HepG2 (cell line): Measurements from ENCODE around the gene EIF4E. TPM values are rescaled to one million over a fixed set of nuclear protein-coding genes. Genes with fewer than 3 reads are reported as not detected.

Experiments used
- ATAC-seq: fragments of 200-7000 bp; cut with Tn5 transposase; 3 replicates; pipeline ENCODE4 v1.9.1; 2020; ENCODE audit warnings: mild to moderate bottlenecking, moderate library complexity
- BruUV-seq: library from RNA; stranded (reverse); fragments of 400-500 nt; replicated peaks from 2 replicates; lab custom pipeline; 2021; lab: Mats Ljungman, UMichigan
- CTCF ChIA-PET: fragments of 300-600 bp; formaldehyde crosslinking; extraction: SDS; loops from one replicate; lab custom pipeline; 2021; ENCODE audit warnings: low total read pairs, inconsistent platforms, low intra/inter-chr PET ratio; lab: Yijun Ruan, JAX
- POLR2A ChIA-PET: fragments of 350-600 bp; sonication (Branson Sonifier 250); formaldehyde crosslinking; loops from one replicate; lab custom pipeline; 2020; ENCODE audit warnings: antibody characterized with exemption, inconsistent platforms; lab: Yijun Ruan, JAX
- DNase-seq: peaks from one replicate; pipeline ENCODE4 v3.0.0-alpha.2; 2015; ENCODE audit warnings: low spot score
- FAIRE-seq: peaks from 3 replicates; lab custom pipeline; 2011; peaks lifted over from hg19 to GRCh38; lab: Jason Lieb, UNC
- H2AFZ ChIP-seq: one replicate; pipeline ENCODE4 v1.6.1; 2011; ENCODE audit warnings: low read length, inconsistent platforms
- H3K27ac ChIP-seq: fragments of 300-600 bp; 3 replicates; pipeline ENCODE4 v1.8.0; 2011; ENCODE audit warnings: mixed run types, mild to moderate bottlenecking, mixed read lengths, low read length, inconsistent platforms; ENCODE audit not compliant: insufficient read depth; ENCODE audit errors: extremely low read length
- H3K27me3 ChIP-seq, 2 experiments: fragments of 200-600 bp in 1 of 2; 2 replicates in 1 of 2; 3 replicates in 1 of 2; pipeline versions ENCODE4 v1.6.0 to v1.8.0; 2011; ENCODE audit warnings: low read length in 2 of 2, mild to moderate bottlenecking in 2 of 2, moderate library complexity in 2 of 2, inconsistent platforms in 1 of 2; ENCODE audit not compliant: insufficient read depth in 2 of 2, control insufficient read depth in 1 of 2
- H3K36me3 ChIP-seq, 2 experiments: fragments of 200-600 bp in 1 of 2; replicated peaks in 1 of 2; 2 replicates in 1 of 2; 3 replicates in 1 of 2; pipeline versions ENCODE4 v1.5.1 to v1.8.0; 2011; ENCODE audit warnings: low read length in 2 of 2, inconsistent platforms in 1 of 2; ENCODE audit not compliant: insufficient read depth in 2 of 2, control insufficient read depth in 1 of 2
- H3K4me1 ChIP-seq: 2 replicates; pipeline ENCODE4 v1.5.1; 2012; ENCODE audit warnings: low read length, inconsistent platforms; ENCODE audit not compliant: insufficient read depth
- H3K4me2 ChIP-seq: 2 replicates; pipeline ENCODE4 v1.6.0; 2011; ENCODE audit warnings: low read depth, low read length, inconsistent platforms
- H3K4me3 ChIP-seq, 3 experiments: fragments of 200-600 bp in 1 of 3; sonication (generic), shearing (Covaris generic) in 1 of 3; replicated peaks in 1 of 3; 2 replicates each; pipeline ENCODE4 v1.5.1; 2011 to 2016; ENCODE audit warnings: low read length in 3 of 3, inconsistent platforms in 2 of 3, low read depth in 2 of 3, mild to moderate bottlenecking in 2 of 3, control low read depth in 1 of 3, mixed read lengths in 1 of 3; ENCODE audit not compliant: insufficient read depth in 1 of 3
- H3K79me2 ChIP-seq: one replicate; pipeline ENCODE4 v1.6.1; 2011; ENCODE audit warnings: low read length, inconsistent platforms; ENCODE audit not compliant: insufficient read depth
- H3K9ac ChIP-seq: 2 replicates; pipeline ENCODE4 v1.6.0; 2011; ENCODE audit warnings: mild to moderate bottlenecking, low read depth, low read length, inconsistent platforms; ENCODE audit not compliant: insufficient read depth
- H3K9me3 ChIP-seq: 2 replicates; pipeline ENCODE4 v1.5.1; 2012; ENCODE audit warnings: mild to moderate bottlenecking, low read length
- H4K20me1 ChIP-seq: 2 replicates; pipeline ENCODE4 v1.6.0; 2011; ENCODE audit warnings: inconsistent platforms, mild to moderate bottlenecking, low read length, moderate library complexity; ENCODE audit not compliant: insufficient read depth
- CENPX ChIP-seq: sonication (generic); formaldehyde crosslinking; IDR thresholded peaks from 2 replicates; pipeline ENCODE4 v1.9.0; 2021; ENCODE audit warnings: mild to moderate bottlenecking, missing genetic modification reagents, moderate library complexity
- DNMT1 ChIP-seq: sonication (generic); formaldehyde crosslinking; IDR thresholded peaks from 2 replicates; pipeline ENCODE4 v1.5.1; 2020; ENCODE audit warnings: mild to moderate bottlenecking, missing genetic modification reagents
- ETS1 ChIP-seq: sonication (generic); formaldehyde crosslinking; IDR thresholded peaks from 2 replicates; pipeline ENCODE4 v1.4.0; 2020; ENCODE audit warnings: missing genetic modification reagents
- HIVEP1 ChIP-seq: sonication (generic); formaldehyde crosslinking; IDR thresholded peaks from 2 replicates; pipeline ENCODE4 v1.4.0; 2020; ENCODE audit warnings: mild to moderate bottlenecking, missing genetic modification reagents
- MAZ ChIP-seq, 2 experiments: sonication (generic) in 1 of 2; formaldehyde crosslinking in 1 of 2; IDR thresholded peaks; 2 replicates each; pipeline versions ENCODE4 v1.5.0 to v1.6.1; 2012 to 2020; ENCODE audit warnings: low read depth in 2 of 2, mild to moderate bottlenecking in 2 of 2, borderline replicate concordance in 1 of 2, improper control_type of control experiment in 1 of 2, low read length in 1 of 2, missing genetic modification reagents in 1 of 2, moderate library complexity in 1 of 2
- NR3C1 ChIP-seq: sonication (generic); formaldehyde crosslinking; IDR thresholded peaks from 2 replicates; pipeline ENCODE4 v1.4.0; 2020; ENCODE audit warnings: missing genetic modification reagents
- SATB2 ChIP-seq: sonication (generic); formaldehyde crosslinking; IDR thresholded peaks from 2 replicates; pipeline ENCODE4 v1.5.0; 2020; ENCODE audit warnings: missing genetic modification reagents
- SP4 ChIP-seq: sonication (generic); formaldehyde crosslinking; IDR thresholded peaks from 2 replicates; pipeline ENCODE4 v1.8.1; 2023; ENCODE audit warnings: mild to moderate bottlenecking, missing genetic modification reagents
- TEF ChIP-seq: sonication (generic); formaldehyde crosslinking; IDR thresholded peaks from 2 replicates; pipeline ENCODE4 v1.5.0; 2020; ENCODE audit warnings: missing genetic modification reagents
- ZKSCAN8 ChIP-seq: IDR thresholded peaks from 2 replicates; pipeline ENCODE4 v1.6.1; 2016; ENCODE audit warnings: borderline replicate concordance, missing genetic modification reagents, missing compliant biosample characterization
- ZNF205 ChIP-seq: IDR thresholded peaks from 2 replicates; pipeline ENCODE4 v1.6.1; 2018; ENCODE audit warnings: missing biosample characterization, missing genetic modification reagents
- ZNF720 ChIP-seq: sonication (generic); formaldehyde crosslinking; IDR thresholded peaks from 2 replicates; pipeline ENCODE4 v1.4.0; 2020; ENCODE audit warnings: missing genetic modification reagents
- WGBS: methylation state at CpG from one replicate; pipeline ENCODE4 v1.1.6; 2017; ENCODE audit warnings: low lambda C conversion rate; 5-methylcytosine and 5-hydroxymethylcytosine counted together
- in situ Hi-C: cut with HindIII; loops from 2 replicates; pipeline ENCODE4 v1.10.0; 2017; ENCODE audit warnings: low pct_unique_long_range_greater_than_20kb; ENCODE audit not compliant: extremely low pct_ligation_motif_present
- intact Hi-C: fragments of 100-400 bp; cut with micrococcal nuclease; formaldehyde crosslinking; loops from one replicate; pipeline ENCODE4 v1.10.0; 2022; ENCODE audit not compliant: unreplicated experiment
- polyA plus RNA-seq, 8 experiments: library from polyadenylated mRNA; depleted of rRNA in 3 of 8; stranded (reverse) in 7 of 8; unstranded in 1 of 8; fragments of >200 nt; fragmentation: Illumina TruSeq in 4 of 8; extraction: Trizol in 4 of 8; gene quantifications; 2 replicates each; pipeline versions ENCODE4 v1.2.1 to v1.2.3, GENCODE V29; 2011 to 2016; ENCODE audit warnings: low read depth in 4 of 8, missing spikeins in 1 of 8, mixed read lengths in 1 of 8; ENCODE audit not compliant: insufficient read depth in 1 of 8
- total RNA-seq, 5 experiments: library from RNA; depleted of rRNA; stranded (reverse); fragments of >200 nt; fragmentation: Illumina TruSeq; extraction: Trizol; gene quantifications; 2 replicates each; pipeline ENCODE4 v1.2.3, GENCODE V29; 2016; ENCODE audit warnings: low read depth in 1 of 5
- TF ChIP-seq, protein P1 (sequence below): sonication (generic); formaldehyde crosslinking; conservative IDR thresholded peaks from 2 replicates; pipeline ENCODE4 v1.4.0; 2020; ENCODE audit warnings: missing genetic modification reagents
- TF ChIP-seq, protein P2 (sequence below): sonication (generic); formaldehyde crosslinking; IDR thresholded peaks from 2 replicates; pipeline ENCODE4 v1.4.0; 2020; ENCODE audit warnings: missing genetic modification reagents
- TF ChIP-seq, protein P3 (sequence below): sonication (generic); formaldehyde crosslinking; IDR thresholded peaks from 2 replicates; pipeline ENCODE4 v1.4.0; 2020; ENCODE audit warnings: mild to moderate bottlenecking, low read depth, missing genetic modification reagents
- TF ChIP-seq, protein P4 (sequence below), 2 experiments: sonication (generic) in 1 of 2; formaldehyde crosslinking in 1 of 2; IDR thresholded peaks; 2 replicates each; pipeline versions ENCODE4 v1.5.1 to v1.6.1; 2011 to 2020; ENCODE audit warnings: borderline replicate concordance in 1 of 2, low read depth in 1 of 2, low read length in 1 of 2, mild to moderate bottlenecking in 1 of 2, missing genetic modification reagents in 1 of 2, moderate library complexity in 1 of 2

EIF4E gene
- total and polyA plus RNA-seq, 2 of the 13 experiments (the other 11 are each of a cell fraction or from before 2014, with no cell fraction given): 50.8 to 194 TPM

DNA sequence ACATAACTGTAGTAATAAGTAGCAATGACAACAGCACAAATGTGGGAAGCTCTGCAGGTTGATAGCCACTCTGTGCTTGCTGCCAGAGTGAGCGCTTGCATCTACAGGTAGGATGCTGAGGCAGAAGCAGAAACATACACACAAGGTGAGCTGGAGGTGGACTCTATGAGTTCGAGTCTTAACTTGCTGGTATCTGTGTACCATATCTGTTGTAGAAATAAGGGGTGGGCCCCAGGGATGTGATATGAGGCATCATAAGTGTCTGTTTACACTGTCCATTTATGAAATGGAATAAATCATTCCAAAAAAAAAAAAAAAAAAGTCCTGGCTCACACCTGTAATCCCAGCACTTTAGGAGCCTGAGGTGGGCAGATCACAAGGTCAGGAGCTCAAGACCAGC lies 32.8 kb upstream of the EIF4E start (continued):
- TF ChIP-seq, protein P1, sequence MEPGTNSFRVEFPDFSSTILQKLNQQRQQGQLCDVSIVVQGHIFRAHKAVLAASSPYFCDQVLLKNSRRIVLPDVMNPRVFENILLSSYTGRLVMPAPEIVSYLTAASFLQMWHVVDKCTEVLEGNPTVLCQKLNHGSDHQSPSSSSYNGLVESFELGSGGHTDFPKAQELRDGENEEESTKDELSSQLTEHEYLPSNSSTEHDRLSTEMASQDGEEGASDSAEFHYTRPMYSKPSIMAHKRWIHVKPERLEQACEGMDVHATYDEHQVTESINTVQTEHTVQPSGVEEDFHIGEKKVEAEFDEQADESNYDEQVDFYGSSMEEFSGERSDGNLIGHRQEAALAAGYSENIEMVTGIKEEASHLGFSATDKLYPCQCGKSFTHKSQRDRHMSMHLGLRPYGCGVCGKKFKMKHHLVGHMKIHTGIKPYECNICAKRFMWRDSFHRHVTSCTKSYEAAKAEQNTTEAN (CRISPR knock-in tag): no peak

- Histone ChIP-seq H3K4me2 (no peak overlapping the region), H3K27ac (no peak overlapping the region), H4K20me1 (no peaks in the 10 kb centered on the region), H3K9ac (no peak overlapping the region), H3K36me3 (no peaks in the 10 kb centered on the region), H3K4me3 (no peak overlapping the region), H3K4me1 (no peaks in the 10 kb centered on the region), H3K79me2 (no peaks in the 10 kb centered on the region), H3K27me3 (no peaks in the 10 kb centered on the region), H2AFZ (no peak overlapping the region), H3K9me3 (no peaks in the 10 kb centered on the region)
- no peak for DNase-seq
- POLR2A ChIA-PET: no interaction called here
- in situ Hi-C loops (no loop called here), intact Hi-C loops (no loop called here)
- CTCF ChIA-PET: no interaction called here
- no peak for FAIRE-seq
- ATAC-seq: no peak
- 9% methylated on average over 2 of the region's 2 CpGs for WGBS
- no TSS peak for BruUV-seq
- TF ChIP-seq DNMT1: no peak
- no peak for TF ChIP-seq ETS1 (CRISPR knock-in tag)
- no peak for TF ChIP-seq MAZ (IDR thresholded peaks at IDR 0.05; ENCODE audit: borderline replicate concordance, low read depth, low read length)
- no peak for TF ChIP-seq MAZ (CRISPR knock-in tag; IDR thresholded peaks at IDR 0.05; ENCODE audit: low read depth)
- TF ChIP-seq SP4 (CRISPR knock-in tag): no peak
- TF ChIP-seq, protein P2, sequence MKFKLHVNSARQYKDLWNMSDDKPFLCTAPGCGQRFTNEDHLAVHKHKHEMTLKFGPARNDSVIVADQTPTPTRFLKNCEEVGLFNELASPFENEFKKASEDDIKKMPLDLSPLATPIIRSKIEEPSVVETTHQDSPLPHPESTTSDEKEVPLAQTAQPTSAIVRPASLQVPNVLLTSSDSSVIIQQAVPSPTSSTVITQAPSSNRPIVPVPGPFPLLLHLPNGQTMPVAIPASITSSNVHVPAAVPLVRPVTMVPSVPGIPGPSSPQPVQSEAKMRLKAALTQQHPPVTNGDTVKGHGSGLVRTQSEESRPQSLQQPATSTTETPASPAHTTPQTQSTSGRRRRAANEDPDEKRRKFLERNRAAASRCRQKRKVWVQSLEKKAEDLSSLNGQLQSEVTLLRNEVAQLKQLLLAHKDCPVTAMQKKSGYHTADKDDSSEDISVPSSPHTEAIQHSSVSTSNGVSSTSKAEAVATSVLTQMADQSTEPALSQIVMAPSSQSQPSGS: no peak
- no peak for TF ChIP-seq SATB2
- no peak for TF ChIP-seq ZNF205
- TF ChIP-seq, protein P3, sequence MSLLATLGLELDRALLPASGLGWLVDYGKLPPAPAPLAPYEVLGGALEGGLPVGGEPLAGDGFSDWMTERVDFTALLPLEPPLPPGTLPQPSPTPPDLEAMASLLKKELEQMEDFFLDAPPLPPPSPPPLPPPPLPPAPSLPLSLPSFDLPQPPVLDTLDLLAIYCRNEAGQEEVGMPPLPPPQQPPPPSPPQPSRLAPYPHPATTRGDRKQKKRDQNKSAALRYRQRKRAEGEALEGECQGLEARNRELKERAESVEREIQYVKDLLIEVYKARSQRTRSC (CRISPR knock-in tag): no peak
- no peak for TF ChIP-seq TEF (CRISPR knock-in tag)
- TF ChIP-seq ZNF720 (CRISPR knock-in tag): no peak
- no peak for TF ChIP-seq ZKSCAN8
- no peak for TF ChIP-seq HIVEP1 (CRISPR knock-in tag)
- TF ChIP-seq, protein P4, sequence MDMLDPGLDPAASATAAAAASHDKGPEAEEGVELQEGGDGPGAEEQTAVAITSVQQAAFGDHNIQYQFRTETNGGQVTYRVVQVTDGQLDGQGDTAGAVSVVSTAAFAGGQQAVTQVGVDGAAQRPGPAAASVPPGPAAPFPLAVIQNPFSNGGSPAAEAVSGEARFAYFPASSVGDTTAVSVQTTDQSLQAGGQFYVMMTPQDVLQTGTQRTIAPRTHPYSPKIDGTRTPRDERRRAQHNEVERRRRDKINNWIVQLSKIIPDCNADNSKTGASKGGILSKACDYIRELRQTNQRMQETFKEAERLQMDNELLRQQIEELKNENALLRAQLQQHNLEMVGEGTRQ (IDR thresholded peaks at IDR 0.05; ENCODE audit: low read depth, low read length): no peak
- TF ChIP-seq, protein P4 (CRISPR knock-in tag; IDR thresholded peaks at IDR 0.05; ENCODE audit: borderline replicate concordance): no peak
- no peak for TF ChIP-seq CENPX
- no peak for TF ChIP-seq NR3C1 (CRISPR knock-in tag)
These were observed 30.5 kb upstream of the EIF4E start for GRCh38 chr4:98959411-98959810.
